ENCODE results near the gene SLC2A11.

The SLC2A11 gene, protein sequence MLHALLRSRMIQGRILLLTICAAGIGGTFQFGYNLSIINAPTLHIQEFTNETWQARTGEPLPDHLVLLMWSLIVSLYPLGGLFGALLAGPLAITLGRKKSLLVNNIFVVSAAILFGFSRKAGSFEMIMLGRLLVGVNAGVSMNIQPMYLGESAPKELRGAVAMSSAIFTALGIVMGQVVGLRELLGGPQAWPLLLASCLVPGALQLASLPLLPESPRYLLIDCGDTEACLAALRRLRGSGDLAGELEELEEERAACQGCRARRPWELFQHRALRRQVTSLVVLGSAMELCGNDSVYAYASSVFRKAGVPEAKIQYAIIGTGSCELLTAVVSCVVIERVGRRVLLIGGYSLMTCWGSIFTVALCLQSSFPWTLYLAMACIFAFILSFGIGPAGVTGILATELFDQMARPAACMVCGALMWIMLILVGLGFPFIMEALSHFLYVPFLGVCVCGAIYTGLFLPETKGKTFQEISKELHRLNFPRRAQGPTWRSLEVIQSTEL

DNA sequence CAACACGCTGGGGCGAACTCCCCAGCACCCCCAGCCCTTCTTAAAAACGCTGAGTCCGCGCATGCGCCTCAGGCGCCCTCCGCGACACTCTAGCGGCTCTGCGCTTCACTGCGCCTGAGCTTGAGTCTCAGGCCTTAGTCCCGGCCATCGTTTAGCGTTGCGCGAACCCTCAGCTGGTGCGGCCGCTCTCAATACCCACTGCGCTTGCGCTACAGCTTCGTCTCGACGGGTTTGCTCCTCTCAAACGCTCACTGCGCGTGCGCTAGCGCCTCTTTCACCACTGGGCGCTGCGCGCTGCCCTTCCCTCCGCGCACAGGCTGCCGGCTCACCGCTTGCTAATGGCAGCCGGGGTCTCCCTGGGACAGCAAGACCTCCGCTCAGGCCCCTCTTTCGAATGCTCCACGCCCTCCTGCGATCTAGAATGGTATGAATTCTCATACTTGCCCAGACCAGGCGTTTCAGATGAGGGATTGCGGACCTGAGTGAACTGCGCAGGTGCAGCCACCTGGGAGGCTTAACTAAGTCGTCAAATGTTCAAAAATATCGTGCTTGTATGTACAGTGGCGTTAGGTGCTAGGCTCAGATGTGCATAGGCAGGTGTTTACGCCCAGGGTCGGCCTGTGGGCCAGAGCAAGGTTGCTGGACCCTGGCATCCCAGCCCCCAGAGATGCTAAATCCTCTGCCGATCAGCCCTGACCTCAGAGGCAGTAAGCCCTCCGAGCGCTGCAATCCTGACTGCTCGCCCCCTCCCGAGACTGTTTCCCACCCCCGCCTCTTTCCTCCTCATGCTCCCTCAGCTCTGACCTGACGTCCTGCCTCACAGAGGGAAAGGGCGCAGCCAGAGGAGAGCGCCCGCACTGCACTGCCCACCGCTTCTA is at the start of gene SLC2A11:
Gene SLC2A11 (plus strand): TSS at position 270 of the 878 bp plus-strand sequence. CDS start 125 bp downstream, at position 395.
- TF ChIP-seq, protein P1, sequence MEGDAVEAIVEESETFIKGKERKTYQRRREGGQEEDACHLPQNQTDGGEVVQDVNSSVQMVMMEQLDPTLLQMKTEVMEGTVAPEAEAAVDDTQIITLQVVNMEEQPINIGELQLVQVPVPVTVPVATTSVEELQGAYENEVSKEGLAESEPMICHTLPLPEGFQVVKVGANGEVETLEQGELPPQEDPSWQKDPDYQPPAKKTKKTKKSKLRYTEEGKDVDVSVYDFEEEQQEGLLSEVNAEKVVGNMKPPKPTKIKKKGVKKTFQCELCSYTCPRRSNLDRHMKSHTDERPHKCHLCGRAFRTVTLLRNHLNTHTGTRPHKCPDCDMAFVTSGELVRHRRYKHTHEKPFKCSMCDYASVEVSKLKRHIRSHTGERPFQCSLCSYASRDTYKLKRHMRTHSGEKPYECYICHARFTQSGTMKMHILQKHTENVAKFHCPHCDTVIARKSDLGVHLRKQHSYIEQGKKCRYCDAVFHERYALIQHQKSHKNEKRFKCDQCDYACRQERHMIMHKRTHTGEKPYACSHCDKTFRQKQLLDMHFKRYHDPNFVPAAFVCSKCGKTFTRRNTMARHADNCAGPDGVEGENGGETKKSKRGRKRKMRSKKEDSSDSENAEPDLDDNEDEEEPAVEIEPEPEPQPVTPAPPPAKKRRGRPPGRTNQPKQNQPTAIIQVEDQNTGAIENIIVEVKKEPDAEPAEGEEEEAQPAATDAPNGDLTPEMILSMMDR (conservative IDR thresholded peaks at IDR 0.05): peak; percentile 35; the same call in 1 of the 2 replicates
- peak within 1 kb of the TSS; percentile 92 for H3K27ac ChIP-seq

DNA sequence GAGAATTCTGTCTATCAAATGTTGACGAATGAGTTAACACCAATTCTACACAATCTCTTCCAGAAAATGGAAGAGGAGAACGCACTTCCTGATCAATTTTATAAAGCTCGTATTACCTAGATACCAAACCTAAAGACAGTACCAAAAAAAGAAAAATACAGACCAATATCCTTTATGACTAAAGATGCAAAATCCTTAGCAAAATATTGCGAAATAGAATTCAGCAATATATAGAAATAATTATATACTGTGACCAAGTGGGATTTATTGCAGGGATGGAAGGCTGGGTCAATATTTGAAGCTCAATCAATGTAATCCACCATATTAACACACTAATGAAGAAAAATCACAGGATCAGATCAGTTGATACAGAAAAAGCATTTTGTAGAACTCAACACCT is 45.3 kb upstream of the SLC2A11 start:
- TF ChIP-seq, protein P1 (conservative IDR thresholded peaks at IDR 0.05): no peak
- H3K27ac ChIP-seq: no peak overlapping the region

DNA sequence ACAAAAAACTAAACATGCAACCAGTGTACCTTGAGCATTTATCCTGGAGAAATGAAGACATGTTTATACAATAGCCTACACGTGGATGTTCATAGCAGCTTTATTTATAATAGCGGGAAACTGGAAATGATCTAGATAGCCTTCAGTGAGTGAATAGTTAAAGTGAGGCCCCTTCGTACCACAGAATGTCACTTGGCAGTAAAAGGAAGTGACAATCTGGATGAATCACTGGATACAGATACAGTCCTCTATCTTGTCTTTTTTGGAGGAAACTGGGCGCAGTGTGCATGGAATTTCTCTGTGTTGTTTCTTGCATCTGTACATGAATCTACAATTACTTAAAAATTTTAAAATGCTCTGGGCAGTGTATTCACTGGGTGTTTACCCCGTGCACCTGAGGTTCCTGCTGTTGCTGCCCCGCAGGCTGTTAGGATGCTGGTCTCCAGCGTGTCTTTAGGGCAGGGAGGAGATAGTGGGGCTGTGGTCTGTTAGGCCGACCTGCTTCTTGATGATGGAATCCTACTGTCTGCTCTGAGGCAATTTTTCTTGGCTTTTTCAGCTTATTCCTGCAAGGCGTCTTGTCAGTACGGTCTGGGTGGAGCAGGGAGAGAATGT is 42.0 kb upstream of the SLC2A11 start:
- TF ChIP-seq, protein P1 (conservative IDR thresholded peaks at IDR 0.05): no peak
- no peak overlapping the region for H3K27ac ChIP-seq

DNA sequence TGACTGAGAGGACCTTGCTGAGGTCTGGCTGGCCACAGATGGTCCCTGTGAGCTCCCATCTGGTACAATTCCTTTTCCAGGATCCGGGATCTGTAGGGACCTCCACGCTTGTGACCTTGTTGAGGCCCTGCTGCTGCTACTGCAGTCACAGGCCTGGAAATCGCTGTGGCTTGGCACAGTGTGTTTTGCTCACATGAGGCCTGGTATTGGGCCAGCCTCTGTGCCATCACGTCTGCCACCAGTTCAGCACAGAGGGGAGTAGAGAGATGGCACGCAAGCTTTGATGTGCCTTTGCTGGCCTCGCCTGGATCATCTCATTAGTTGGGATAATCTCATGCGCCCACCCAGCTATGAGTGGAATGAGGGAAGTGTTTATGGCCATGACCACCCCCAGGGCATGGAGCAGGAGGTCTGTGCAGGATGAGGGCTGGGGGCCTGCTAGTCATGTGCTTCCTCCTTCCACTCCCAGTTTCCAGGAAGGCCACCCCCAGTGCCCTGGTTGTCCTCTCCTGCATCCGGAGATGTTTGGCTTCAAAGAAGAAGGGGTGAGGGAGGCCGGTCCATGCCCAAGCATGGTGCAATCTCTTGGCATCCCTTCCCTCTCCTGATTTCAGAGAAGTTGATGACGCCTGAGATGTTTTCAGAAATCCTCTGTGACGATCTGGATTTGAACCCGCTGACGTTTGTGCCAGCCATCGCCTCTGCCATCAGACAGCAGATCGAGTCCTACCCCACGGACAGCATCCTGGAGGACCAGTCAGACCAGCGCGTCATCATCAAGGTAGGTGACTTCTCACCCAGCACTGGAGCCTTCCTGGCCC is 41.3 kb upstream of the SLC2A11 start:
- TF ChIP-seq, protein P1 (conservative IDR thresholded peaks at IDR 0.05): no peak
- no peak overlapping the region for H3K27ac ChIP-seq

DNA sequence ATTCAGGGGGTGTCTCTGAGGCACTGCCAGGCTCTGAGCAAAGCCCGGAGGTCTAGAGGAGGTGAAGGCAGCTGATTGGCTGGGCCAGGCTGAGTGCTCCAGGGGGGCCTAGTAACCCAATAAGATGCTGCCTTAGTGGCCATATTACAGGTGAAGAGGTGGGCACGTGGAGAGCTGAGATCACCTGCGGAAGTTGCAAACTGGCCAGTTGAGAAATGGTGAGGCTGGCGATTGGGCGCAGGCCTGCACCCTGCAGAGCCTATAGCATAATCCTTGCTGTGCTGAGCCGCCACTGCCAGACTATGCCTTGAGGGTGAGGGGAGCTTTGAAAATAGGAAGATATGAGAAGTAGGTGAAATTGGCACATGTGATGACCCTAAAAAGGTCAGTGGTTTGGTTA is 40.5 kb upstream of the SLC2A11 start:
- TF ChIP-seq, protein P1 (conservative IDR thresholded peaks at IDR 0.05): no peak
- H3K27ac ChIP-seq: no peak overlapping the region

DNA sequence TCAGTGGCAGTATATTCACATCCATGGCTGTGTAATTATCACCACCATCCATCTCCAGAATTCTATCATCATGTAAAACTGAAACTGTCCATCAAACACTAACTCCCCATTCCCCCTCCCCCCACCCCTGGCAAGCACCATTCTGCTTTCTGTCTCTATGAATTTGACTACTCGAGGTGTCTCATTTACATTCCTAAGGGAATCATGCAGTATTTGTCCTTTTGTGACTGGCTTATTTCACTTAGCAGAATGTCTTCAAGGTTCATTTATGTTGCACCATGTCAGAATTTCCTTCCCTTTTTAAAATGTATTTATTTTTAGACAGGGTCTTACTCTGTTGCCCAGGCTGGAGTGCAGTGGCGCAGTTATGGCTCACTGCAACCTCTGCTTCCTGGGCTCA is 39.1 kb upstream of the SLC2A11 start:
- H3K27ac ChIP-seq: no peak overlapping the region
- TF ChIP-seq, protein P1 (conservative IDR thresholded peaks at IDR 0.05): no peak

Data from VCaP (cell line).